HL-60 (cell line): Measurements from ENCODE around the gene PALB2.

Source experiments
- GABPA ChIP-seq: IDR thresholded peaks from 2 replicates; pipeline ENCODE4 v1.6.1; 2012; ENCODE audit warnings: low read depth
- POLR2AphosphoS5 ChIP-seq: IDR thresholded peaks from 2 replicates; pipeline ENCODE4 v1.6.1; 2012; ENCODE audit warnings: low read depth
- TF ChIP-seq, protein P1 (sequence below): IDR thresholded peaks from one replicate; pipeline ENCODE4 v1.5.1; 2011; ENCODE audit warnings: low read length, control low read depth, inconsistent platforms; ENCODE audit not compliant: insufficient read depth
- TF ChIP-seq, protein P2 (sequence below): IDR thresholded peaks from 2 replicates; pipeline ENCODE4 v1.6.1; 2012; ENCODE audit warnings: low read depth; ENCODE audit not compliant: insufficient replicate concordance

DNA sequence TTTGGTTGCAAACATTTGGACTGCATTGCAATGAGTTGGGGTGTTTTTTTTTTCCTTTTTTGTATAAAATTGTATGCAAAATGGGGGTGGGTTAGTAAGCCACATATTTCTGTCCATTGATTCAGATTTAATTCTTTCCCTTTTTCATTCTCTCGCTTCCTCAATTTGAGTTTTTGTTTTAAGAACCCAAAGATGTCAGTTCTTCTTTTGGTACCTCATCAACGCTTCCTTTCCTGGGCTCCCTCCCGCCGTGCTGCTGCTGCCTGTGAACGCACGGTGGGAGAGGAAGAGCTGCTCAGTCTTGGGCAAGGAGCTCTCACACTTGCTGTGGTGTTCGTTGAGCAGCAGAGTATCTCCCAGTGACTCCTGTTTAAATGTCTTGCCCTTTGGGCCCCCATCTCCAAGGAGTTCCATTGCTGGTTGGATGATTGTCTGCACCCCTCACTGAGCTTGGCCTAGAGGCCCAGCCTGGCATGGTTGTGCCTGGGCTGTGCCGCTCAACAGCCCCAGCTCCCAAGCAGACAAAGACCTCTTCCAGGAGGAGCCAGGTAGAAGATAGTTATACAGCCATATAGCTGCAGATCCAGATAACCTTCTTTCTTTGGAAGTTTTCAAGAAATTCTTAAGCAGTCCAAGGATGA is 70.0 kb downstream of the PALB2 start:
- TF ChIP-seq, protein P1, sequence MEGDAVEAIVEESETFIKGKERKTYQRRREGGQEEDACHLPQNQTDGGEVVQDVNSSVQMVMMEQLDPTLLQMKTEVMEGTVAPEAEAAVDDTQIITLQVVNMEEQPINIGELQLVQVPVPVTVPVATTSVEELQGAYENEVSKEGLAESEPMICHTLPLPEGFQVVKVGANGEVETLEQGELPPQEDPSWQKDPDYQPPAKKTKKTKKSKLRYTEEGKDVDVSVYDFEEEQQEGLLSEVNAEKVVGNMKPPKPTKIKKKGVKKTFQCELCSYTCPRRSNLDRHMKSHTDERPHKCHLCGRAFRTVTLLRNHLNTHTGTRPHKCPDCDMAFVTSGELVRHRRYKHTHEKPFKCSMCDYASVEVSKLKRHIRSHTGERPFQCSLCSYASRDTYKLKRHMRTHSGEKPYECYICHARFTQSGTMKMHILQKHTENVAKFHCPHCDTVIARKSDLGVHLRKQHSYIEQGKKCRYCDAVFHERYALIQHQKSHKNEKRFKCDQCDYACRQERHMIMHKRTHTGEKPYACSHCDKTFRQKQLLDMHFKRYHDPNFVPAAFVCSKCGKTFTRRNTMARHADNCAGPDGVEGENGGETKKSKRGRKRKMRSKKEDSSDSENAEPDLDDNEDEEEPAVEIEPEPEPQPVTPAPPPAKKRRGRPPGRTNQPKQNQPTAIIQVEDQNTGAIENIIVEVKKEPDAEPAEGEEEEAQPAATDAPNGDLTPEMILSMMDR: no peak
- TF ChIP-seq POLR2AphosphoS5: no peak
- no peak for TF ChIP-seq GABPA
- TF ChIP-seq, protein P2, sequence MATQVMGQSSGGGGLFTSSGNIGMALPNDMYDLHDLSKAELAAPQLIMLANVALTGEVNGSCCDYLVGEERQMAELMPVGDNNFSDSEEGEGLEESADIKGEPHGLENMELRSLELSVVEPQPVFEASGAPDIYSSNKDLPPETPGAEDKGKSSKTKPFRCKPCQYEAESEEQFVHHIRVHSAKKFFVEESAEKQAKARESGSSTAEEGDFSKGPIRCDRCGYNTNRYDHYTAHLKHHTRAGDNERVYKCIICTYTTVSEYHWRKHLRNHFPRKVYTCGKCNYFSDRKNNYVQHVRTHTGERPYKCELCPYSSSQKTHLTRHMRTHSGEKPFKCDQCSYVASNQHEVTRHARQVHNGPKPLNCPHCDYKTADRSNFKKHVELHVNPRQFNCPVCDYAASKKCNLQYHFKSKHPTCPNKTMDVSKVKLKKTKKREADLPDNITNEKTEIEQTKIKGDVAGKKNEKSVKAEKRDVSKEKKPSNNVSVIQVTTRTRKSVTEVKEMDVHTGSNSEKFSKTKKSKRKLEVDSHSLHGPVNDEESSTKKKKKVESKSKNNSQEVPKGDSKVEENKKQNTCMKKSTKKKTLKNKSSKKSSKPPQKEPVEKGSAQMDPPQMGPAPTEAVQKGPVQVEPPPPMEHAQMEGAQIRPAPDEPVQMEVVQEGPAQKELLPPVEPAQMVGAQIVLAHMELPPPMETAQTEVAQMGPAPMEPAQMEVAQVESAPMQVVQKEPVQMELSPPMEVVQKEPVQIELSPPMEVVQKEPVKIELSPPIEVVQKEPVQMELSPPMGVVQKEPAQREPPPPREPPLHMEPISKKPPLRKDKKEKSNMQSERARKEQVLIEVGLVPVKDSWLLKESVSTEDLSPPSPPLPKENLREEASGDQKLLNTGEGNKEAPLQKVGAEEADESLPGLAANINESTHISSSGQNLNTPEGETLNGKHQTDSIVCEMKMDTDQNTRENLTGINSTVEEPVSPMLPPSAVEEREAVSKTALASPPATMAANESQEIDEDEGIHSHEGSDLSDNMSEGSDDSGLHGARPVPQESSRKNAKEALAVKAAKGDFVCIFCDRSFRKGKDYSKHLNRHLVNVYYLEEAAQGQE: no peak
